CD4-positive, alpha-beta T cell (primary cell): Measurements from ENCODE around the gene PDGFD. TPM values are rescaled to one million over a fixed set of nuclear protein-coding genes. Genes with fewer than 3 reads are reported as not detected.

Source experiments
- ATAC-seq: fragments of 200-7000 bp; cut with Tn5 transposase; one replicate; pipeline ENCODE4 v1.10.0; 2022; ENCODE audit warnings: mild to moderate bottlenecking; ENCODE audit not compliant: poor library complexity
- CTCF ChIA-PET: fragments of 350-600 bp; sonication (Branson Sonifier 250); formaldehyde crosslinking; loops from one replicate; lab custom pipeline; 2021; ENCODE audit warnings: antibody characterized with exemption, inconsistent platforms; lab: Charles Lee
- POLR2A ChIA-PET: fragments of 350-600 bp; sonication (Branson Sonifier 250); formaldehyde crosslinking; loops from one replicate; lab custom pipeline; 2021; ENCODE audit warnings: antibody characterized with exemption, inconsistent platforms; lab: Charles Lee
- DNase-seq, 14 experiments: peaks; one replicate each; pipeline ENCODE4 v3.0.0-alpha.2; 2013 to 2020; ENCODE audit warnings: mixed read lengths in 2 of 14
- H3K27ac ChIP-seq, 2 donors: one replicate each; pipeline versions ENCODE4 v1.5.1 to v1.7.0; 2013; ENCODE audit warnings: low read length in 2 of 2, low read depth in 1 of 2, mild to moderate bottlenecking in 1 of 2
- H3K27me3 ChIP-seq, 2 experiments: 1 replicate in 1 of 2; 2 replicates in 1 of 2; pipeline versions ENCODE4 v1.6.1 to v1.7.0; 2013; ENCODE audit warnings: low read length in 2 of 2, control low read depth in 1 of 2, mild to moderate bottlenecking in 1 of 2, moderate library complexity in 1 of 2; ENCODE audit not compliant: insufficient read depth in 2 of 2, control insufficient read depth in 1 of 2
- H3K36me3 ChIP-seq: one replicate; pipeline ENCODE4 v1.6.1; 2013; ENCODE audit warnings: low read length, control low read depth; ENCODE audit not compliant: insufficient read depth
- H3K4me1 ChIP-seq: one replicate; pipeline ENCODE4 v1.6.1; 2013; ENCODE audit warnings: low read length, control low read depth; ENCODE audit not compliant: insufficient read depth
- H3K4me3 ChIP-seq: one replicate; pipeline ENCODE4 v1.5.1; 2013; ENCODE audit warnings: mild to moderate bottlenecking, low read length, moderate library complexity
- H3K9me3 ChIP-seq, 2 experiments: 1 replicate in 1 of 2; 2 replicates in 1 of 2; pipeline versions ENCODE4 v1.6.1 to v1.7.0; 2013; ENCODE audit warnings: low read length in 2 of 2, mild to moderate bottlenecking in 2 of 2, control low read depth in 1 of 2, moderate library complexity in 1 of 2; ENCODE audit not compliant: control insufficient read depth in 1 of 2, insufficient read depth in 1 of 2
- H3K27ac Mint-ChIP-seq: one replicate; pipeline ENCODE4 v1.8.0; 2020; ENCODE audit warnings: mixed read lengths
- H3K27me3 Mint-ChIP-seq: one replicate; pipeline ENCODE4 v1.8.0; 2021; ENCODE audit warnings: mixed read lengths
- H3K36me3 Mint-ChIP-seq: one replicate; pipeline ENCODE4 v1.8.0; 2021; ENCODE audit warnings: low read depth, mixed read lengths
- H3K4me1 Mint-ChIP-seq: one replicate; pipeline ENCODE4 v1.8.0; 2021; ENCODE audit warnings: low read depth, mixed read lengths
- H3K4me3 Mint-ChIP-seq: one replicate; pipeline ENCODE4 v1.8.0; 2020; ENCODE audit warnings: mild to moderate bottlenecking, mixed read lengths
- H3K9me3 Mint-ChIP-seq: one replicate; pipeline ENCODE4 v1.8.0; 2020; ENCODE audit warnings: mixed read lengths
- CTCF ChIP-seq: fragments of 200-600 bp; IDR thresholded peaks from one replicate; pipeline ENCODE4 v1.8.0; 2022; ENCODE audit warnings: antibody characterized with exemption, mild to moderate bottlenecking
- intact Hi-C, 2 experiments: fragments of 100-400 bp; cut with DNase I in 1 of 2; cut with micrococcal nuclease in 1 of 2; formaldehyde crosslinking; loops; one replicate each; pipeline versions ENCODE4 v1.15.1 to v1.9.0; 2023 to 2025; cut with DNase I, micrococcal nuclease
- total RNA-seq, 174 experiments: library from RNA in 2 of 174; stranded (reverse) in 2 of 174; gene quantifications; one replicate each; pipeline ENCODE4 v1.2.3 and lab custom pipeline; 2021 to 2026

The PDGFD gene
- total RNA-seq, 2 experiments from 2014 or later, result not detected

- DNase-seq (no peak), ATAC-seq (no peak)
- intact Hi-C loops, result loop anchor here in 1 of 2 experiments (1.0 kb wide), 1 partner anchor 33 kb away; no protein-coding TSS in a partner anchor
- Histone ChIP-seq H3K9me3 (peaks cover 0 to 10% of the 10 kb centered on the region in 2 experiments), H3K27ac (no peak overlapping the region), H3K4me1 (no peaks in the 10 kb centered on the region), H3K36me3 (no peaks in the 10 kb centered on the region), H3K4me3 (no peak overlapping the region), H3K27me3 (no peaks in the 10 kb centered on the region)
- Mint-ChIP-seq H3K36me3 (no peaks in the 10 kb centered on the region), H3K9me3 (peaks cover 2% of the 10 kb centered on the region), H3K27me3 (no peaks in the 10 kb centered on the region), H3K4me3 (no peak overlapping the region), H3K27ac (no peak overlapping the region), H3K4me1 (no peaks in the 10 kb centered on the region)
- ChIA-PET CTCF (no interaction called here), POLR2A (no interaction called here)
- TF ChIP-seq CTCF, result no peak
Measured at GRCh38 chr11:103907136-103907535, 256.8 kb downstream of the PDGFD start.

GRCh38 chr11:103906291-103906867 lies 257.6 kb downstream of the PDGFD start:
- no peaks in the 10 kb centered on the region for H3K27me3 ChIP-seq
- intact Hi-C loops, result no loop called here
- no peak for ATAC-seq
- peaks cover 0 to 10% of the 10 kb centered on the region in 2 experiments for H3K9me3 ChIP-seq
- no peaks in the 10 kb centered on the region for H3K27me3 Mint-ChIP-seq
- no peak overlapping the region for H3K27ac Mint-ChIP-seq
- H3K9me3 Mint-ChIP-seq, result peaks cover 2% of the 10 kb centered on the region
- H3K4me3 ChIP-seq, result no peak overlapping the region
- no peak overlapping the region for H3K4me3 Mint-ChIP-seq
- no peaks in the 10 kb centered on the region for H3K4me1 Mint-ChIP-seq
- CTCF ChIA-PET, result no interaction called here
- TF ChIP-seq CTCF, result no peak
- H3K4me1 ChIP-seq, result no peaks in the 10 kb centered on the region
- H3K27ac ChIP-seq, result no peak overlapping the region
- POLR2A ChIA-PET, result no interaction called here
- H3K36me3 ChIP-seq, result no peaks in the 10 kb centered on the region
- no peaks in the 10 kb centered on the region for H3K36me3 Mint-ChIP-seq
- DNase-seq, result no peak

GRCh38 chr11:103904324-103904667 lies 259.7 kb downstream of the PDGFD start:
- no peak overlapping the region for H3K4me3 ChIP-seq
- H3K4me1 ChIP-seq, result no peaks in the 10 kb centered on the region
- Mint-ChIP-seq H3K9me3 (no peaks in the 10 kb centered on the region), H3K27me3 (no peaks in the 10 kb centered on the region), H3K4me3 (no peak overlapping the region), H3K36me3 (no peaks in the 10 kb centered on the region), H3K4me1 (no peaks in the 10 kb centered on the region), H3K27ac (no peak overlapping the region)
- no peaks in the 10 kb centered on the region for H3K9me3 ChIP-seq
- H3K36me3 ChIP-seq, result no peaks in the 10 kb centered on the region
- POLR2A ChIA-PET, result no interaction called here
- H3K27ac ChIP-seq, result no peak overlapping the region
- DNase-seq (no peak), ATAC-seq (no peak)
- CTCF ChIA-PET, result no interaction called here
- intact Hi-C loops, result no loop called here
- no peak for TF ChIP-seq CTCF
- no peaks in the 10 kb centered on the region for H3K27me3 ChIP-seq
